GM12891 (cell line): ENCODE results near the gene NDUFV2.
"Not testable (repeated sequence)": the region's sequence is repeated elsewhere in the genome, so short reads cannot be mapped to it uniquely, and the experiment has no call there.

Experiments used
- DNase-seq: peaks from one replicate; pipeline ENCODE4 v3.0.0; 2011; ENCODE audit warnings: low spot score; ENCODE audit not compliant: insufficient read length
- FAIRE-seq: peaks from 2 replicates; lab custom pipeline; 2011; peaks lifted over from hg19 to GRCh38; lab: Jason Lieb, UNC
- PAX5 ChIP-seq: IDR thresholded peaks from 2 replicates; pipeline ENCODE4 v1.6.1; 2011; ENCODE audit warnings: low read length, moderate library complexity, mild to moderate bottlenecking; ENCODE audit not compliant: insufficient read depth, severe bottlenecking
- POLR2A ChIP-seq: IDR thresholded peaks from 2 replicates; pipeline ENCODE4 v1.6.1; 2011; ENCODE audit warnings: low read depth, low read length, control low read depth
- POLR2AphosphoS5 ChIP-seq: IDR thresholded peaks from 2 replicates; pipeline ENCODE4 v1.6.1; 2011; ENCODE audit warnings: low read depth, low read length, control low read depth
- POU2F2 ChIP-seq: IDR thresholded peaks from 2 replicates; pipeline ENCODE4 v1.6.1; 2011; ENCODE audit warnings: low read depth, mild to moderate bottlenecking, control low read depth, low read length, moderate library complexity
- SPI1 ChIP-seq: IDR thresholded peaks from 2 replicates; pipeline ENCODE4 v1.6.1; 2011; ENCODE audit warnings: low read depth, low read length, control low read depth
- TAF1 ChIP-seq: IDR thresholded peaks from 2 replicates; pipeline ENCODE4 v1.6.1; 2011; ENCODE audit warnings: low read depth, low read length, control low read depth

The NDUFV2 gene

DNA sequence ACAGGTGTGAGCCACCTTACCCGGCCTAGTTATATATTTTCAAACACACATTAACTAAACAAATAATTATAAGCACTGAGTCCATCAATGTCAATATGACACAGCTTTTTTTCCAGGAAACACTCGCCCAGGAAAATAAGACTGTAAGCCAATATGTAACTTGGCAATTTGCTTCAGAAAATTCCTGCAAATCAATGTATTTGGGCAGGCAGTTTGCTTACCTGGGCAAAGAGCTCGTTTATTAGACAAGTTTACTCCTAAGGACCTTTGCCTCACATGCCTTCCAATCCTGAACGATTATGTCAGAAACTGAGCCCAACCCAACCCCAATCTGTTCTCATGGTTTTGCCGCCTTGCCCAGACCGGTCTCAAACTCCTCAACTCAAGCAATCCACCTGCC lies 34.7 kb upstream of the NDUFV2 start:
- no peak for TF ChIP-seq PAX5
- TF ChIP-seq SPI1 = no peak
- no peak for DNase-seq
- FAIRE-seq = no peak

DNA sequence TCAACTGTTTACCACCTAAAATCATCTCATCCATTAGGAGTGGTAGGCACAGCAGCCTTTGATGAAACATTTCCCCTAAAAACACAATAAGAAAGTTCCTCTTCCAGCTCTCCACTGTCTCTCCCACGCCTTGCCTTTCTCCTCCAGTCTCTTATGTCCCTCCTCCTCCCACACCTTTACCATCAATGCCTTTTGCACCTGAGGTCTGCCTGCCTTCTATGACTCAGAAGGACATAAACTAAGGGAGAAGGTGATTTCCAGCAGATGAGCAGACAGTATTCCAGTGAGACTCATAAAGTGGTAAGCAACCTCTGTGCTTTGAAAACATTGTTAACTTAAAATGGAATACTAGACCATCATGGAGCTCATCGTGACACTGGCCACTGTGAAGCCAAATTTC lies 34.2 kb upstream of the NDUFV2 start:
- DNase-seq = no peak
- peak; percentile 73 for FAIRE-seq
- TF ChIP-seq POLR2AphosphoS5 (no peak), TAF1 (no peak), PAX5 (no peak), SPI1 (no peak), POU2F2 (no peak)

DNA sequence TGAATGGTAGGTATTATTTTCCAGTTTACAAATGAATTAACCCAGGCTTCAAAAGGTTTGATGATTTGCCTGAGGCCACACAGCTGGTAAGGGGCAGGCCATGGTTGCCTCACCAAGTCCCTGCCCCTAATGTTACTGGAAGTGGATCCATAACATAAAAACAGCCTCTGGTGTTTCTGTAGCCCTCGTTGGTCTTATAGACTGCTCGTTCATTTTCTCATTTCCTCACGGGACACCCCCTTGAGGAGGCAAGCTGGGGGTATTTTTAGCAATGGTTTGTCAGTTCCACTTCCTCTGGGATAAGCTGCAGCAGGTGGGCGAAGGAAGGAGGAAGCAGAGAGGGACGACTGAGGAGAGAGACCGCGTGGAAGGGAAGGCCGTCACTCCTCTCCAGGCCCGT lies 32.9 kb upstream of the NDUFV2 start:
- no peak for TF ChIP-seq PAX5
- peak; percentile 95 for TF ChIP-seq SPI1
- no peak for TF ChIP-seq POLR2A
- FAIRE-seq = peak; percentile 75
- no peak for DNase-seq

- TF ChIP-seq POLR2AphosphoS5 = no peak
- no peak for TF ChIP-seq TAF1
- TF ChIP-seq POU2F2 = no peak
- no peak for TF ChIP-seq POLR2A
- no peak for TF ChIP-seq SPI1
- no peak for TF ChIP-seq PAX5
- DNase-seq (no peak), FAIRE-seq (no peak)
These were observed 32.3 kb upstream of the NDUFV2 start for GRCh38 chr18:9070212-9070611.

DNA sequence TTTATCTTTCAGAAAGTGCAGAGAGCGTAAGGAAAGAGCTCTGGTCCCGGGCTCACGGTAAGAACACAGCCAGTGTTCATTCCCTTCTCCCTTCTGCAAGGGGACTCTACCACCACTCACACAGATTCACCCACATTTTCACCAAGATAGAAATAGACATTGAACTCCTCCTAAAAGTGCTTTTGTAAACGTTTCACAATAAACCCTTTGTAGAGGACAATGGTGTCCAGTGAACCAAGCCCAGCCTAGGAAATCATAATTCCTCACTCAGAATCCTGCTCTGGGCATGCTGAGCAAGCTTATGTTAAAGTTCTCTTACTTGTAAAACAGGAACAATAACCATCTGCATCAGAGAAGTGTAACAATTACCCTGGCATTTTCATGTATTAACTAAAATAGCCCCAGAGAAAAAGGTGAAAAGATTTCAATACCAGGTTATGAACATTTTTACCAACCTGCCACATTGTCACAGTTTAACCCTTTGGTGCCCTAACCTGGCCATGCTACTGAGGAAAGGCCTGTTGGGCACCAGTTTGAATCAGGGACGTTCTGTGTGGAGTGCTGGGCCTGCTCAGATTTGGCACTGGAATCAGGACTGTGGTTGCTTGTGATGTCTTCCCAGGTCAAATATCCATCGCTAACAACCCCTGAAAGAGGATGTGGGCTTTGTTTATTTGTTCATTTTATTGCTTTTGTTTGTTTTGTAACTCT lies 22.5 kb upstream of the NDUFV2 start:
- FAIRE-seq = no peak
- DNase-seq = no peak
- TF ChIP-seq TAF1 = no peak
- no peak for TF ChIP-seq POLR2AphosphoS5
- no peak for TF ChIP-seq SPI1
- no peak for TF ChIP-seq PAX5
- no peak for TF ChIP-seq POU2F2
- TF ChIP-seq POLR2A = no peak

DNA sequence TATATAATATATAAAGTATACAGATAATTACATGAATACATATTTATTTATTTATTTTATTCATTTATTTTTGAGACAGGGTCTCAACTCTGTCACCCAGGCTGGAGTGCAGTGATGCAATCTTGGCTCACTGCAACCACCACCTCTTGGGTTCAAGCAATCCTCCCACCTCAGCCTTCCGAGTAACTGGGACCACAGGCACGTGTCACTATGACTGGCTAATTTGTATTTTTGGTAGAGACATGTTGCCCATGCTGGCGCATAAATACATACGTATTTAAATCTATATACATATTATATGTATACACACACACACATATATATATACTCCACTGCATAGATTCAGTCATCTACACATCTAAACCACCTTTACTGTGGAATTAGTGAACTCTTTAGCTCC lies 20.6 kb upstream of the NDUFV2 start:
- FAIRE-seq = no peak
- TF ChIP-seq POLR2AphosphoS5 (no peak), POU2F2 (no peak), TAF1 (no peak), SPI1 (no peak), POLR2A (no peak), PAX5 (no peak)
- no peak for DNase-seq

- TF ChIP-seq POLR2A (no peak), POLR2AphosphoS5 (no peak), TAF1 (no peak), SPI1 (0 out of 2 replicates have a peak, but pooled peaks have one; percentile 28), POU2F2 (peak; percentile 59; the same call in 1 of the 2 replicates), PAX5 (no peak)
- FAIRE-seq = peak; percentile 89
- DNase-seq = no peak
These were observed 19.6 kb upstream of the NDUFV2 start for GRCh38 chr18:9082711-9083510.

- no peak for DNase-seq
- FAIRE-seq = no peak
- no peak for TF ChIP-seq POLR2A
- no peak for TF ChIP-seq TAF1
- no peak for TF ChIP-seq POU2F2
- no peak for TF ChIP-seq PAX5
- no peak for TF ChIP-seq POLR2AphosphoS5
- no peak for TF ChIP-seq SPI1
These were observed 16.5 kb upstream of the NDUFV2 start for GRCh38 chr18:9086015-9086414.

DNA sequence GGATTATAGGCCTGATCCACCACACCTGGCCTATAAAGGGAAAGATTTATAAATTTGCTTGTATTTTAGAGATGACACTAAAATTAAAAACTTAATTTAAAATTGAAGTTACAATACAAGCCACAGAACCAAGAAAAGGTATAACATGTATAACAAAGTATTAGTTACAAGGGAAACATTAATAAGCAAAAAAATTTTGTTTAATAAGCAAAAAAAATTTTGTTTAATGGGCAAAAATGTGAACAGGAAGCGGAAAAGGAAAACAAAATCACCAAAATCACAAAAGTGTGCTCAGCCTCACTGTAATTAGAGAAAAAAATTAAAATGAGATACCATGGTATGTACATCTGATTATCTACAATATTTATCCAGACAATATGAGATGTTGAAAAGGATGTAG lies 15.9 kb upstream of the NDUFV2 start:
- no peak for TF ChIP-seq POLR2AphosphoS5
- no peak for TF ChIP-seq PAX5
- TF ChIP-seq POU2F2 = no peak
- no peak for TF ChIP-seq TAF1
- no peak for TF ChIP-seq POLR2A

GRCh38 chr18:9087144-9087543 lies 15.4 kb upstream of the NDUFV2 start:
- FAIRE-seq (no peak), DNase-seq (no peak)
- TF ChIP-seq POU2F2 (no peak), TAF1 (no peak), SPI1 (no peak), POLR2A (no peak), PAX5 (no peak), POLR2AphosphoS5 (no peak)

More for the DNA sequence above, 15.9 kb upstream of the NDUFV2 start:
- no peak for DNase-seq
- no peak for FAIRE-seq

- no peak for TF ChIP-seq POU2F2
- no peak for TF ChIP-seq POLR2AphosphoS5
- no peak for TF ChIP-seq PAX5
- TF ChIP-seq POLR2A = no peak
- TF ChIP-seq TAF1 = no peak
- TF ChIP-seq SPI1 = no peak
- no peak for DNase-seq
These were observed 14.2 kb upstream of the NDUFV2 start for GRCh38 chr18:9088252-9088651.

GRCh38 chr18:9088727-9089126 lies 13.8 kb upstream of the NDUFV2 start:
- DNase-seq, FAIRE-seq: not testable (repeated sequence)

More at GRCh38 chr18:9088252-9088651, 14.2 kb upstream of the NDUFV2 start:
- FAIRE-seq = no peak
